ENCODE measurements around the gene DELE1.

DNA sequence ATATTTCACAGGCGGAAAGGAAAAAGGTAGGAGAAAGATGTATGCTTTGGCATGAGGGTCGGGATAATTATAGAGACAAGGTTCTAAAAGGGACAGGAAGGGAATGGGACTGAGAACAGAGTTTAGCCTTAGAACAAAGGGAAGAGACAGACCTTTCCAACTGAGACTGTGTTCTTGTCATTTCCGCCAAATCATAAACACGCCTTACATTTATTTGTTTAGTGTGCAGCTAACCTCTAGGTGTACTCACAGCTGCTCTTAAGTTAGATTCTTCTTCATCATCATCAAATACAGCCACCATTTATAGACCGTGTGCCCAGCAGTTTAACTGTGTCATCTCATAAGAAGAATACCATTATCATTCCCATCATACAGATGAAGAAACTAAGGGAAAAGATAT, 5.9 kb upstream of the DELE1 start:
- TF ChIP-seq POLR2A (IDR thresholded peaks at IDR 0.05; ENCODE audit: low read length): no peak
- no peak for TF ChIP-seq GATA1 (IDR thresholded peaks at IDR 0.05; ENCODE audit: low read depth, low read length)

All from erythroblast (primary cell).